ENCODE data around the gene GPSM3. TPM values are rescaled to one million over a fixed set of nuclear protein-coding genes. Genes with fewer than 3 reads are reported as not detected.

Gene GPSM3
- total RNA-seq, 1 experiment from 2014 or later, result 10.0 TPM

- no peak overlapping the region for H3K4me3 Mint-ChIP-seq
- no peaks in the 10 kb centered on the region for H3K9me3 Mint-ChIP-seq
- ChIA-PET CTCF (no interaction called here), POLR2A (no interaction called here)
- H3K36me3 Mint-ChIP-seq, result no peaks in the 10 kb centered on the region
- H3K27ac Mint-ChIP-seq, result no peak overlapping the region
- TF ChIP-seq HMGA2 (CRISPR knock-in tag; IDR thresholded peaks at IDR 0.05), result no peak
- no peak for TF ChIP-seq GRHL2 (CRISPR knock-in tag; IDR thresholded peaks at IDR 0.05; ENCODE audit: insufficient replicate concordance, severe bottlenecking)
- no peak for TF ChIP-seq PRDM15 (CRISPR knock-in tag; IDR thresholded peaks at IDR 0.05)
- no peak for TF ChIP-seq ESRRA (CRISPR knock-in tag; IDR thresholded peaks at IDR 0.05; ENCODE audit: borderline replicate concordance)
- no peak for TF ChIP-seq MYBL2 (CRISPR knock-in tag; IDR thresholded peaks at IDR 0.05)
- TF ChIP-seq ZMAT4 (CRISPR knock-in tag; IDR thresholded peaks at IDR 0.05), result no peak
- TF ChIP-seq ELF4 (CRISPR knock-in tag; IDR thresholded peaks at IDR 0.05; ENCODE audit: low read depth), result no peak
- TF ChIP-seq CTCF (IDR thresholded peaks at IDR 0.05), result no peak
- H3K27me3 Mint-ChIP-seq (ENCODE audit: low read depth), result peaks cover 3% of the 10 kb centered on the region; the same call in 1 of the 2 replicates
- DNase-seq (ENCODE audit: low spot score) (no peak), ATAC-seq (no peak)
- H3K4me1 Mint-ChIP-seq, result peaks cover 15% of the 10 kb centered on the region
Measured at GRCh38 chr6:32220021-32220420, 27.6 kb upstream of the GPSM3 start.

GRCh38 chr6:32218167-32218566, 25.7 kb upstream of the GPSM3 start:
- Mint-ChIP-seq H3K4me1 (peaks cover 3% of the 10 kb centered on the region; the same call in 1 of the 2 replicates), H3K27me3 (ENCODE audit: low read depth) (peaks cover 3% of the 10 kb centered on the region; the same call in 1 of the 2 replicates), H3K4me3 (no peak overlapping the region), H3K36me3 (no peaks in the 10 kb centered on the region), H3K9me3 (no peaks in the 10 kb centered on the region), H3K27ac (no peak overlapping the region)
- DNase-seq (ENCODE audit: low spot score) (no peak), ATAC-seq (no peak)
- TF ChIP-seq ARID4B (CRISPR knock-in tag; IDR thresholded peaks at IDR 0.05; ENCODE audit: borderline replicate concordance) (no peak), ZNF423 (CRISPR knock-in tag; IDR thresholded peaks at IDR 0.05) (no peak), SMAD3 (CRISPR knock-in tag; IDR thresholded peaks at IDR 0.05; ENCODE audit: borderline replicate concordance) (no peak), MLX (CRISPR knock-in tag; IDR thresholded peaks at IDR 0.05) (no peak), ATF3 (CRISPR knock-in tag; conservative IDR thresholded peaks at IDR 0.05) (no peak), AFF4 (CRISPR knock-in tag; IDR thresholded peaks at IDR 0.05; ENCODE audit: borderline replicate concordance) (no peak), NR2C2 (CRISPR knock-in tag; IDR thresholded peaks at IDR 0.05) (no peak), FOXK1 (CRISPR knock-in tag; IDR thresholded peaks at IDR 0.05) (no peak), TP53 (CRISPR knock-in tag; IDR thresholded peaks at IDR 0.05) (no peak), E2F4 (CRISPR knock-in tag; IDR thresholded peaks at IDR 0.05; ENCODE audit: borderline replicate concordance, low read depth) (no peak)
- ChIA-PET POLR2A (no interaction called here), CTCF (no interaction called here)
